Activated naive CD8-positive, alpha-beta T cell (primary cell): Measurements from ENCODE around the gene GGPS1.

Source experiments
- H3K27ac Mint-ChIP-seq: one replicate; pipeline ENCODE4 v1.8.0; 2021; ENCODE audit warnings: mixed read lengths
- H3K27me3 Mint-ChIP-seq: one replicate; pipeline ENCODE4 v1.8.0; 2021; ENCODE audit warnings: mixed read lengths
- H3K36me3 Mint-ChIP-seq: one replicate; pipeline ENCODE4 v1.8.0; 2021; ENCODE audit warnings: mixed read lengths
- H3K4me1 Mint-ChIP-seq: one replicate; pipeline ENCODE4 v1.8.0; 2021; ENCODE audit warnings: low read depth, mixed read lengths
- H3K4me3 Mint-ChIP-seq: one replicate; pipeline ENCODE4 v1.8.0; 2021; ENCODE audit warnings: mild to moderate bottlenecking, mixed read lengths
- H3K9me3 Mint-ChIP-seq: one replicate; pipeline ENCODE4 v1.8.0; 2021; ENCODE audit warnings: low read depth, mixed read lengths

Gene GGPS1

DNA sequence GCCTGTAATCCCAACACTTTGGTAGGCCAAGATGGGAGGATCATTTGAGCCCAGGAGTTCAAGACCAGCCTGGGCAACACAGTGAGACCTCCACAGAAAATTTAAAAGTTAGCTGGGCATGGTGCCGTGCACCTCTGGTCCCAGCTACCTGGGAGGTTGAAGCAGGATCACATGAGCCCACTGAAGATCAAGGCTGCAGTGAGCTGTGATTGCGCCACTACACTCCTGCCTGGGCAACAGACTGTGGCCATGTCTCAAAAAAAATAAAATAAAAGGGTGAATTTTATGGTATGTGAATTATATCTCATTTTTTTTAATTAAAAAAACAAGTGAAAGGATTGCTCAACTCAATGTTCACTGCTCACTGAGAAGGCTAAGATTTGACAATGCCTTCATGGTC is 9.1 kb upstream of the GGPS1 start:
- H3K36me3 Mint-ChIP-seq: peaks cover 16% of the 10 kb centered on the region
- no peaks in the 10 kb centered on the region for H3K27me3 Mint-ChIP-seq
- peaks cover 78% of the 10 kb centered on the region for H3K4me1 Mint-ChIP-seq
- peak overlapping the region; percentile 83 for H3K27ac Mint-ChIP-seq
- H3K4me3 Mint-ChIP-seq: peak overlapping the region; percentile 60
- no peaks in the 10 kb centered on the region for H3K9me3 Mint-ChIP-seq

DNA sequence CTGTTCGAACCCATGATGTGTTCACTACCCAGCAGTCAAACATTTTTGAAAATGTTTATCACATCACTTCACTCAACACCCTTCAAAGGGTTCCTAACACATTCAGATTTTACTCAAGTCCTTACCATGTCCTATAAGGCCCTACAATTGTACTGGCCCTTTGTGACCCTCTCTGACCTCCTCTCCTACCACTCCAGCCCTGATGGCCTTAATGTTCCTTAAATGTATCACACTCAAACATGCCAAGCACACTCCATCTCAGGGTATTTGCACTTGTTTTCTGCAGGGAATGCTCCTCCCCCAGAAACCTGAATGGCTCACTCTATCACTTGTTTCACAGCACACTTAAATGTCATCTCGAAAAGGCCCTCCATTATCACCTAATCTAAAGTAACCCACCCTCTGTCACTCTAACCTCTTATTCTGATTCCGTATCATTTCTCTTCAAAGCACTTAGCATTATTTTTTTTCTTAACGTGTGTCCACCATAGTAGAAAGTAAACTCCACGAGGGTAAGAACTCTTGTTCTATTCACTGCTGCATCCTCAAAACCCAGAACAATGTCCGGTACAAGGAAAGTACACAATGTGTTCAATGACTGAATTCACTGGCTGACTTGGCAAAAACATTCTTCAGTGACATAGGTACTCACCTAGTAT is 7.7 kb upstream of the GGPS1 start:
- Mint-ChIP-seq H3K4me3 (peak overlapping the region; percentile 14), H3K4me1 (peaks cover 79% of the 10 kb centered on the region), H3K27me3 (no peaks in the 10 kb centered on the region), H3K27ac (peak overlapping the region; percentile 93), H3K9me3 (no peaks in the 10 kb centered on the region), H3K36me3 (peaks cover 16% of the 10 kb centered on the region)

DNA sequence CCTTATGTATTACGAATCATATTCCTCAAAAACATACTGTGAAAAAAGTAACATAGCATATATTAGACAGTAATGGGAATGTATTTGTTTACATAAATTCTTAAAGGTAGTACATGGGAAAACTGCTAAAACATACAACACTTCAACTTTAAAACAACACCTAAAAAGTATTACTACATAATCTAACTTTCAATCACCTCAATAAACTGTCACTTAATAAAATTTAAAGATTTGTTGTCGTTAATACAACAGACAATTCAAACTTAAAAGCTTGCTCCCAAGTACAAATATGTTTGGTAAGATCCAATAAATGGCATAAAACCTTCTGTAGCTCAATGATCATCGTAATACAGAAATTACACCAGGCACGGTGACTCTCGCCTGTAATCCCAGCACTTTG is 4.1 kb upstream of the GGPS1 start:
- Mint-ChIP-seq H3K36me3 (peaks cover 11% of the 10 kb centered on the region), H3K9me3 (no peaks in the 10 kb centered on the region), H3K27ac (peak overlapping the region; percentile 92), H3K27me3 (no peaks in the 10 kb centered on the region), H3K4me1 (peaks cover 64% of the 10 kb centered on the region), H3K4me3 (peak overlapping the region; percentile 96)

- no peaks in the 10 kb centered on the region for H3K9me3 Mint-ChIP-seq
- peak overlapping the region; percentile 96 for H3K4me3 Mint-ChIP-seq
- peaks cover 11% of the 10 kb centered on the region for H3K36me3 Mint-ChIP-seq
- peaks cover 57% of the 10 kb centered on the region for H3K4me1 Mint-ChIP-seq
- no peaks in the 10 kb centered on the region for H3K27me3 Mint-ChIP-seq
- peak overlapping the region; percentile 92 for H3K27ac Mint-ChIP-seq
Observed at GRCh38 chr1:235325139-235325538, 3.2 kb upstream of the GGPS1 start.

GRCh38 chr1:235325854-235326253 is 2.5 kb upstream of the GGPS1 start:
- H3K4me1 Mint-ChIP-seq: peaks cover 50% of the 10 kb centered on the region

DNA sequence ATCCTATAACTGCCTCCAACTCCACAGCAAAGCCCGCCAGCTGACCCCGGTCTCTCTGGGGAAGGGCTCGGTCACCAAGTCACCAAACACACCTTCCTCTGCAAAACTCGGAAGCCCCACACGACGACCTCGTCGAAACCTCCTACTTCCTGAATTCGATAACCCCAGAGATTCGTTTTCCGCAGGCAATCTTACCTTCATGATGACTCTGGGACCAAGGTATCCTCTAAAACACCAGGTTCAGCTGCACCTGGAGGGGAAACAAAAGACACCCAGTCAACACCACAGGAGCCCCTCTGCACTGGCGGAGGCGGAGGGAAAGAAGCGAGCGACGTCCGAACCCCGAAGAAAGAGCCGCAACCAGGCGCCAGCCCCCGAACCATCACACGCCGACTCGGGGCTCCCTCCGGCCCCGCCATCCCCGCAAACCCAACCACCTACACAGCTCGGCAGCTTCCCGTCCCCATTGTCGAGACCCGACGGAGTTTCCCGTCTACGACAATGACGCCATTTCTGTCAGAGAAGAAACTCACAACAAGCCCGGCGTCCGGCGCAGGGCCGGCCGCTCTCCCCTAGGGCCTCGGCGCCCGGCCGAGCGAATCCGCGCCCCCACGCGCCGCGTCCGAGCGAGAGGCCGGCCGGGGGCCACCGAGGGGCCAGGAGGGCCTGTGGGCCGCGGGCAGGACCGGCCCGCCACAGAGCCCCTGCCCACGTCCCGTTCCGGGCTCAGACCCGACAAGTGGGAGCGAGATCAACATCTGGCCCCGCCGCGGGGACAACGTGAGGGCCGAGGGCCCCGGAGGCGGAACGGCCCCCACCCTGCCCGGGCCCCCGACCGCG is 1.4 kb upstream of the GGPS1 start:
- Mint-ChIP-seq H3K27me3 (no peaks in the 10 kb centered on the region), H3K9me3 (no peaks in the 10 kb centered on the region), H3K4me1 (peaks cover 39% of the 10 kb centered on the region), H3K27ac (peak overlapping the region; percentile 92), H3K4me3 (peak overlapping the region; percentile 96), H3K36me3 (peaks cover 8% of the 10 kb centered on the region)

More at GRCh38 chr1:235325854-235326253, 2.5 kb upstream of the GGPS1 start:
- Mint-ChIP-seq H3K36me3 (peaks cover 8% of the 10 kb centered on the region), H3K27ac (peak overlapping the region; percentile 92), H3K4me3 (peak overlapping the region; percentile 96), H3K9me3 (no peaks in the 10 kb centered on the region), H3K27me3 (no peaks in the 10 kb centered on the region)

DNA sequence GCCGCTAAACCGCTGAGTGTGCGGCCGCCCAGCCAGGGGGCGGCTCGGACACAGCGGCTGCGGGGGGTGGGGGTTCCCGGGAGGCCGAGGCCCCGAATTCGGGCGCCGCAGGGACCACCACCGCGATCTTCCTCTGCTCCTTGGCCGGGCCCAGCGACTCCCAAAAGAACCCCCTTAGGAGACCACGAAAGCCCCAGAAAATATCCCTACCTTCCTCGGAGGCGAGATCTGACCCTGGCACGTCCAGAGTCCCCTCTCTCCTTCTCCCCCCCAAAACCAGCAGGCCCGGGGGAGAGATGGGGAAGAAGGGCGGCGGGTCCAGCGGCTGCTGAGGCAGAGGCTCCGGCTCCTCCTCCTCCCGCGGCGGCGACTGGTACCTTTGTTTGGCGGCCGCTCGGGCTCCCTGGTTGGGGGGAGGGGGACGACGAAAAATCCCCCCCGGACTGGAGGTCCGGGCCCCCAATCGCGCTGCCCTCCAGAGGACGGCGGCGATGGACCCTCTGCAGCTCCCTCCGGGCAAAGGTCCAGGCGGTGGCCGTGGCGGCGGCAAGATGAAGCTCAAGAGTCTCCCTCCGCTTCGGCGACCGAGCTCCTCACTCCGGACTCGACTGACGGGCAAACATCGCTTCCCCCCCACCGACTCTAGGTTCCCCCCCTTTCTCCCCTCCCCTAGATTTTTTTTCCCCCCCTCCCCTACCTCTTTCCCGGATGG is 655 bp upstream of the GGPS1 start, which contains the start of gene ARID4B:
Gene ARID4B (minus strand): TSS at position 621 of the 712 bp plus-strand sequence. CDS start 1,260 bp downstream, outside the sequence.
- H3K4me1 Mint-ChIP-seq: peaks cover 32% of the 10 kb centered on the region
- H3K4me3 Mint-ChIP-seq: peak within 1 kb of the TSS; percentile 96
- H3K36me3 Mint-ChIP-seq: peaks cover 3% of the 10 kb centered on the region
- no peaks in the 10 kb centered on the region for H3K27me3 Mint-ChIP-seq
- peak within 1 kb of the TSS; percentile 92 for H3K27ac Mint-ChIP-seq
- no peaks in the 10 kb centered on the region for H3K9me3 Mint-ChIP-seq

GRCh38 chr1:235329139-235329902 is 951 bp downstream of the GGPS1 start:
- Mint-ChIP-seq H3K4me1 (peaks cover 33% of the 10 kb centered on the region), H3K9me3 (no peaks in the 10 kb centered on the region), H3K27ac (no peak overlapping the region), H3K4me3 (no peak overlapping the region), H3K27me3 (no peaks in the 10 kb centered on the region), H3K36me3 (peaks cover 3% of the 10 kb centered on the region)

GRCh38 chr1:235330918-235331285 is 2.5 kb downstream of the GGPS1 start:
- no peak overlapping the region for H3K4me3 Mint-ChIP-seq

GRCh38 chr1:235331401-235331800 is 3.0 kb downstream of the GGPS1 start:
- Mint-ChIP-seq H3K4me3 (no peak overlapping the region), H3K36me3 (peaks cover 3% of the 10 kb centered on the region), H3K9me3 (no peaks in the 10 kb centered on the region), H3K27ac (no peak overlapping the region), H3K27me3 (no peaks in the 10 kb centered on the region), H3K4me1 (peaks cover 29% of the 10 kb centered on the region)

More at GRCh38 chr1:235330918-235331285, 2.5 kb downstream of the GGPS1 start:
- H3K27ac Mint-ChIP-seq: no peak overlapping the region
- peaks cover 29% of the 10 kb centered on the region for H3K4me1 Mint-ChIP-seq
- H3K27me3 Mint-ChIP-seq: no peaks in the 10 kb centered on the region
- H3K36me3 Mint-ChIP-seq: peaks cover 3% of the 10 kb centered on the region
- H3K9me3 Mint-ChIP-seq: no peaks in the 10 kb centered on the region

DNA sequence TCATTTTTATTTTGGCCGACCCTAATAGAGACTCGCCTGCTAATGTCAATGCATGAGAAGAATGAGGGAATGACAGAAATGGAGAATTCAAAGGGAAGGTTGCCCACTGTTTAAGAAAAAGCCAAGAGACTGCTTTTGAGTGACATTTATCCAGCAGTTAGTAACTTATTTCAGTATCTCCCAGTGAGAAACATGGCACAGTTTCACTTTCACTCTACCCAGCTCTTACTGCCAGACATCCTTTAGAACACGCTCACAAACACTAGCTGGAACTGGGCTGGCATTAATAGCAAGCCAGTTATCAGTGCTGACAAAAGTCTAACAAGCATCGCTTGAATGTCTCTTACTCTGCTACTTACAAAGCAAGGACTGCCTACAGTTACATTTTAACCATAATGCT is 8.5 kb downstream of the GGPS1 start:
- peak overlapping the region; percentile 73 for H3K27ac Mint-ChIP-seq
- H3K27me3 Mint-ChIP-seq: no peaks in the 10 kb centered on the region
- H3K36me3 Mint-ChIP-seq: no peaks in the 10 kb centered on the region
- H3K4me3 Mint-ChIP-seq: peak overlapping the region; percentile 25
- no peaks in the 10 kb centered on the region for H3K9me3 Mint-ChIP-seq
- peaks cover 34% of the 10 kb centered on the region for H3K4me1 Mint-ChIP-seq

DNA sequence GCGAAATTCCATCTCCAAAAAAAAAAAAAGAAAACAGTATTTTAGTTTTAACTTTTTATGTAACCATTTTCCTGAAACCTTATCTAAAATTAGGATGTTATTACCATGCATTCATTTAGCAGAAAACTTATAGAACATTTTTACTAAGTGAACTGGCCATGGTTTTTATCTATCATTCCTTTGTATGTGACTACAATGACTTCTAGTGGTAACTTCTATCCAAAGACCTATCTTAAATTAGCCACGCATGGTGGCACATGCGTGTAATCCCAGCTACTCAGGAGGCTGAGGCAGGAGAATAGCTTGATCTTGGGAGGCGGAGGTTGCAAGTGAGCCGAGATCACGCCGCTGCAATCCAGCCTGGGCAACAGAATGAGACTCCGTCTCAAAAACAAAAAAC is 11.4 kb downstream of the GGPS1 start:
- Mint-ChIP-seq H3K27me3 (no peaks in the 10 kb centered on the region), H3K4me3 (no peak overlapping the region), H3K36me3 (peaks cover 5% of the 10 kb centered on the region), H3K27ac (no peak overlapping the region), H3K4me1 (peaks cover 24% of the 10 kb centered on the region), H3K9me3 (no peaks in the 10 kb centered on the region)

- Mint-ChIP-seq H3K4me1 (peaks cover 20% of the 10 kb centered on the region), H3K4me3 (no peak overlapping the region), H3K27me3 (no peaks in the 10 kb centered on the region), H3K27ac (peak overlapping the region; percentile 34), H3K9me3 (no peaks in the 10 kb centered on the region), H3K36me3 (peaks cover 11% of the 10 kb centered on the region)
Observed at GRCh38 chr1:235341334-235341733, 13.0 kb downstream of the GGPS1 start.

GRCh38 chr1:235342039-235342438 is 13.7 kb downstream of the GGPS1 start:
- Mint-ChIP-seq H3K4me1 (peaks cover 14% of the 10 kb centered on the region), H3K27ac (peak overlapping the region; percentile 16), H3K36me3 (peaks cover 11% of the 10 kb centered on the region), H3K9me3 (no peaks in the 10 kb centered on the region), H3K4me3 (no peak overlapping the region), H3K27me3 (no peaks in the 10 kb centered on the region)
